GM18873 (cell line): ENCODE measurements around the gene AKAP13.
"Not testable (repeated sequence)": the region's sequence is repeated elsewhere in the genome, so short reads cannot be mapped to it uniquely, and the experiment has no call there.

Source experiments
- ATAC-seq: cut with Tn5 transposase; IDR thresholded peaks from one replicate; pipeline ENCODE4 v1.9.1; 2021; ENCODE audit warnings: mild to moderate bottlenecking, moderate library complexity, moderate number of reproducible peaks; ENCODE audit not compliant: unreplicated experiment, low FRiP score

The AKAP13 gene

DNA sequence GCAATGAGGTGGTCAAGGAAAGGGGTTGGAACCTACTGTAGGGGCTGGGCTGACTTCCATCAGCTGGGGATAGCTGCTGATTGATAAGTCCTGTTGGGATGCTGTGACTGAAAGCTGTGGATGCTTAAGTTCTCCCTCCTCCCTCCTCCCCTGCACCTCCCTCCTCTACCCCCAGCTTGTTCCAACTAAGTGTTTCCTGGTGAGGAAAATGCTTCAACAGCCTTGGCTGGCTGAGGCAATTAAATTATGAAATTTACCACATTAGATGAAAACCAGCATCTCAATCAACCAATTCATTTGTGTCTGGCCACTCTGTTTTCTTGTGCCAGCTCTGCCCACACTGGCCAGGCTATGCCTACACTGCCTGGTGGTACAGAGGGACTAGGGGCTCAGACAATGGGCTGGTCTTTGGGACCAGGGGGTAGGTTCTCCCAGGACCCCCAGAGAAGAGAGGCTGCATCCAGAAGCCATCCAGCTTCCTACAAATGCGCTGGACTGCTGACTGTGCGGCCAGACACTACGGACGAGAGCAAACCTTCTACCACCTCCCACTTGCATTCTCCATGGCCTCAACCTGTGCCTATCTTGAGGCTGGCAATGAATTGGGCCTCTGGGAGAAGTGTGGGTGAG, 411.8 kb downstream of the AKAP13 start:
- ATAC-seq = no peak

DNA sequence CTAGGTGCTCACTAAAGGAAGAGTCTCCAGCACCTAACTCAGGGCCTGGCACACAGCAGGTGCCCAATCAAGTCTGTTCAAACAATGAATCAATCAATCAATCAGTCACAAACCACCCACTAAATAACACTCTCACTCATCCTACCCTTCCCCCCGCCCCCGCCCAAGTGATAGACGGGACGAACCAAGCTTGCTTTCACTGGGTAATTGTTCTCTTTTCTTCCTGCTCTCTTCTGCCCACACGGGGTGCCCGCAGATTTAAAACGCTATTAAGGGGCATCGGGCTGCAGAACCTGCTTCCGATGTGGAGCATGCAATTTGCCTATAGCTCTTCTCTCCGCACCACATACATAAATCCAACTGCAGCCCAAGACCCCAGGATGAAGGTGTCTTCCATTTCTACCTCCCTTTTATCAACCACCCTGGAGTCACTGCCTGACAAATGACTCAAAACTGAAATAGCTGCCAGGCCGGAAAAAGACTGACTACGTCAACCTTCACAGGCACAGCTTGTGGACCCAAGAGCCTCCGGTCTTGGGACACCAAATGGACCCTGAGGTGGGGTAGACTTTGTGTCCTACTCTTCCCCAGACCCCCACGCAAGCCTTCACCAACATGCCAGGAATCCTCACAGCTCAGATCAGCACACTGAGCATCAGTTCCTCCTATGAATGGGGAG, 412.6 kb downstream of the AKAP13 start:
- ATAC-seq = no peak

DNA sequence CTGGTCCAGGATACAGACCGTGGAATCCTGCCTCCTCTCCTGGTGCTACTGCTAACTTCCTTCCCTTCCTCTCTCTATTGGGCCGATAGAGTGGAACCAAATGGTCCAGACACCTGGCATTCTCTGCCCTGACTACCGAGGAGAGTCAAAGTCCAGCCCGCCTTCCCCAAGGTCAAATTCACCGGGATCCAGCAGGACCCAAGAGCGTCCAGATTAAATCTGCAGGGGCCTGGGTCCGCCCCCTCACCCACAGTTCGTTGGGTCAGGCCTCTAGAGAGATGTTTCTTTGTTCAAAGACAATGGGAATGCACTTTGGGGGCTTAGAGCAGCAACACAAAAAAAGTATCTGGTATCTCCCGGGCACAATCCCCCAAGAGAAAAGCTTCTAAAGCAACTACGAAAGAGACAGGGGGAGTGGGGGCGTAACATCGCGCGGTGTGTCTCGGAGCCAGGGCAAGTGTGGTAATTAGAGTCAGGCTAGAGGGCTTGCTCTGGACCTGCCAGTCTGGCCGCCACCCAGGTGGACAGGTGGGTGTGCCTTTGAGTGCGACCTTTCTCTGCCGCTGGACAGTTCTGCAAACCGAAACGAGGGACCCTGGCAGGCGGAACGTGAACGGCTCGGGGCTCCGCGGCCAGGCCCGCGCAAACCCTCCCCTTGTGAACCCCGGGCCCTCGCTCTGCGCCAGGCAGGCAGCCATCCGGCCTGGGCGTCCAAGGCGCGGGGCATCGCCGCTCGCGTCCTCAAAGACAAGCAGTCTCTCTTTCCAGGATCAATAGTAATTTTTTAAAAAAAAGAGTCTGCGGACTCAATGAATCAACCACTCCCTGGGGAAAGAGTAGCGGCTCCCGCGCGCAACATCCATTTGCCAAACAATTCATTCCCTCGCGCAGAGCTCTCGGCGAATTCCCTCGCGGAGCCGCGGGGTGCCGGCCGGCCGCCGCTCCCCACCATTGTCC, 413.5 kb downstream of the AKAP13 start:
- peak; percentile 29 for ATAC-seq

DNA sequence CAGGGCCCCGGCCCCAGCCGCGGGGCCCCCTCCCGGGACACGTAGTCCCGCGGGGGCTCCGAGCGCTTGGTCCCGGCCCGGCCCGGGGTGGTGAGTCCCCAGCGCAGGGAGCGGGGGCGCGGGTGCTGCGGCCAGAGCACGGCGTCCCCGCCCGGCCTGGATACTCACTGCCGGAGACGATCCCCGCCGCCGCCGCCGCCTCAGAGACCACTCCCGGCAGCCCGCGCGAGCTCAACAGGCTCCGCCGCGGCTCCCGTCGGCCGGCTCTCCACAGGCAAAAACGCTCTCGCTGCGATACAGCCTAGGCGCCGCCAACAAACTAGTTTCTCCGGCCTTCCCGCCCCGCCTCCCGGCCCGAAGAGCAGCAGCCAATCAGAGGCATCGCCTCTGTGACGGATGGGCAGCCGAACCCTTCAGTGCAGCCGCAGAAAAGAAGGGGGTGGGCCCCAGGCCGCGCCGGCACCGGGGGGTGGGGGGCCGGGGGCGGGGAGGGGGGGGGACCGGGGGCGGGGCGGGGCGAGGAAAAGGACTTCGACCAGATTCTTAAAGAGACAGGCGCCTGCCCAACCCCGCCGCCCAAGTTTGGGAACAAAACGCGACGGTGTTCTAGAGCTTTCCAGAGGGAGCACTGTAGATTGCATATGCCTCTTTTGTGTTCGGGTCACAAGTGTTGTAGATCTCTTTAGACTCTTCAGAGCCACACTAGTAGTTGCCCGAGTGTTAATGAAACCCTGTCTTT, 414.4 kb downstream of the AKAP13 start, which contains the start of gene KLHL25:
KLHL25 (minus strand) TSS at position 328 of the 739 bp plus-strand sequence. CDS start 25,115 bp downstream, outside the sequence.
- peak; percentile 93 for ATAC-seq

DNA sequence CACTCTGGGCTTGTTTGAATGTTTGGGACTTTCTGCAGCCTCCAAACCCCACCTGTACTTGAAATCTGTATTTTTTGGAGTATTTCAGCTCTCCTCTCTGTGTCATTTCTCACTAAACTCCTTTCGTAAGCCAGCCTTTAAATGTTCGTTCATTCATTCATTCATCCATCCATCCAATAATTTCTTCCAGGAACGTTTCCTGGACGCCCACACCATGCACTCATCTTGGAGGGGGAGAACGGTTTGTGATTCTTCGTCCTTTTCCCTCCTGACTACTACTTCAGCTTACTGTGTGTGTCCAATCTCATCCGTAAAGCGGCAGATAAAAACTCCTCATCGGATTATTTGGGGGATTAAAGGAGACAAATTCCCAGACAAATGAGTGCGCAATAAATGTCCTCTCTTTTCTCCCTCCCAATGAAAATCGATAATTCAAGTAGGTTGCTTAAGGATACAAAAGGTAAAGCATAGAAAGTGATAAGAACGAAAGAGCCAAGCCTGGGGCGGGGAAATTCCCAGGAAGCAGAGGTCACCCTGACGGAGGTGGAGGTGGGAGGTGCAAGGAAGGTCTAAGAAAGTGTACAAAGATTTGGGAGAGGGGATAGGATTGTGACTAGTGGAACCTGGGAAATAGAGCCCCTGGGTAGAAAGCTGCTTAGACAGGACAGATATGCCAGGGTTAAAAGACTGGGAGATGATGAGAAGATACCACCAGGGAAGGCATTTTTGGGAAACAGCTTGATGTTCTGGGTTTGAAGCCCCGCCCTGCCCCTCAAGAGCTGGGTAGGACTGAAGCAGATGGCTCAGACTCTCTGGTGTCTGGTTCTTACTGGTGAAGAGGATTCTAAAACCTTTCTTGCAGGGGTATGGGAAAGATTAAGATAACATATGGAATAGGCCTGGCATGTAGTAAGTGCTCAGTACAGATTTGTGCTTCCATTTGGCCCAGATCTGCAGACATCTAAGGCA, 415.2 kb downstream of the AKAP13 start:
- no peak for ATAC-seq

DNA sequence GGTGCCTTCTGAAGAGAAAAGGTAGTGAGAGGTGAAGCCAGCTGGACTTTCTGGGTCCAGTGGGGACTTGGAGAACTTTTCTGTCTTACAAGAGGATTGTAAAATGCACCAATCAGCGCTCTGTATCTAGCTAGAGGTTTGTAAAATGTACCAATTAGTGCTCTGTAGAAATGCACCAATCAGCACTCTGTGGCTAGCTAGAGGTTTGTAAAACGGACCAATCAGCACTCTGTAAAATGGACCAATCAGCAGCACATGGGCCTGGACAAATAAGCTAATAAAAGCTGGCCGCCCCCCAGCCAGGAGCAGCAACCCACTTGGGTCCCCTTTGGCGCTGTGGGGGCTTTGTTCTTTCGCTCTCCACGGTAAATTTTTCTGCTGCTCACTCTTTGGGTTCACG, 416.0 kb downstream of the AKAP13 start:
- not testable (repeated sequence) for ATAC-seq
